Prostate gland (tissue), 2 donors: ENCODE results near the gene MAD2L2. TPM values are rescaled to one million over a fixed set of nuclear protein-coding genes. Genes with fewer than 3 reads are reported as not detected.

ENCODE experiments used
- DNase-seq: peaks from one replicate; pipeline ENCODE4 v3.0.0-alpha.2; 2019; ENCODE audit warnings: low spot score
- H3K27ac ChIP-seq, 2 donors: fragments of 200-600 bp; sonication (generic); 2 replicates each; pipeline ENCODE4 v1.5.1; 2017 to 2019
- H3K27me3 ChIP-seq: fragments of 200-600 bp; sonication (generic); replicated peaks from 2 replicates; pipeline ENCODE4 v1.5.1; 2019; ENCODE audit not compliant: insufficient read depth
- H3K36me3 ChIP-seq, 2 donors: fragments of 200-600 bp; sonication (generic); 1 replicate in 1 of 2; 2 replicates in 1 of 2; pipeline versions ENCODE4 v1.5.1 to v1.8.1; 2017 to 2019
- H3K4me1 ChIP-seq: fragments of 200-600 bp; sonication (generic); replicated peaks from 2 replicates; pipeline ENCODE4 v1.5.1; 2019
- H3K4me3 ChIP-seq, 2 donors: fragments of 200-600 bp; sonication (generic); 2 replicates each; pipeline ENCODE4 v1.5.1; 2017 to 2019
- H3K9me3 ChIP-seq: fragments of 200-600 bp; sonication (generic); 2 replicates; pipeline ENCODE4 v1.5.1; 2017
- POLR2A ChIP-seq: fragments of 450-650 bp; IDR thresholded peaks from one replicate; pipeline ENCODE4 v1.6.1; 2016; ENCODE audit warnings: antibody characterized with exemption, mild to moderate bottlenecking
- POLR2AphosphoS5 ChIP-seq: sonication (generic); formaldehyde crosslinking; IDR thresholded peaks from one replicate; pipeline ENCODE4 v1.6.1; 2017; ENCODE audit warnings: antibody characterized with exemption
- WGBS: methylation state at CpG from one replicate; pipeline ENCODE4 v1.1.5; 2018; 5-methylcytosine and 5-hydroxymethylcytosine counted together
- intact Hi-C: fragments of 100-400 bp; cut with DNase I; formaldehyde crosslinking; loops from one replicate; pipeline ENCODE4 v1.14.2; 2022
- total RNA-seq, 2 donors: library from RNA; depleted of rRNA; stranded (reverse); fragments of >200 nt; gene quantifications; one replicate each; pipeline ENCODE4 v1.1.0, GENCODE V29; 2016
- TF ChIP-seq, protein P1 (sequence below), 4 experiments: fragments of 200-600 bp in 2 of 4; fragments of 450-650 bp in 2 of 4; sonication (generic) in 2 of 4; IDR thresholded peaks; 1 replicate in 3 of 4; 2 replicates in 1 of 4; pipeline ENCODE4 v1.5.1; 2016 to 2019; ENCODE audit warnings: antibody characterized with exemption in 4 of 4, mild to moderate bottlenecking in 2 of 4, moderate library complexity in 2 of 4

Gene MAD2L2
- total RNA-seq, 2 donors from 2014 or later: 37.3 to 67.8 TPM

DNA sequence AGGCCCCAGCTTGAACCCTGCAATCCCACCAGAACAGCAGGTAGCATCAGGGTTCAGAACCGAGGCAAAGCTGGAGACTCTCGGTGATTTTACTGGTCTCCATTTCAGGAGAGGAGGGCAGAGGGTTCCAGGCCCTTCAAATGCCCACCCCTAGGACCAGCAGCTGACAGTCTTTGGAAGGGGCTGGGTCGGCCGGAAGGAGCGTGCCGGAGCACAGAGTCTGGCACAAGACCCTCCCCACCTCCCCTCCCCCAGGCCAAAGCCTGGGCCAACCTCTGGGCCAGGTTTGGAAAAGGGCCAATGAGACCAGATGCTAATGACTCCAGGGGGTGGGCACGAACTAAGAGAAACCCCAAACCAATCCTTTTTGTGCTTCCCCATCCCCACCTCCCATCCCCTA lies 33.6 kb downstream of the MAD2L2 start:
- 82% methylated on average over 7 of the region's 7 CpGs for WGBS
- no peak overlapping the region for H3K27ac ChIP-seq
- H3K27me3 ChIP-seq: no peaks in the 10 kb centered on the region
- DNase-seq: no peak
- H3K9me3 ChIP-seq: no peaks in the 10 kb centered on the region
- no peaks in the 10 kb centered on the region for H3K36me3 ChIP-seq
- intact Hi-C loops: no loop called here
- no peak overlapping the region for H3K4me3 ChIP-seq
- H3K4me1 ChIP-seq: no peaks in the 10 kb centered on the region
- no peak for TF ChIP-seq POLR2A
- TF ChIP-seq, protein P1, sequence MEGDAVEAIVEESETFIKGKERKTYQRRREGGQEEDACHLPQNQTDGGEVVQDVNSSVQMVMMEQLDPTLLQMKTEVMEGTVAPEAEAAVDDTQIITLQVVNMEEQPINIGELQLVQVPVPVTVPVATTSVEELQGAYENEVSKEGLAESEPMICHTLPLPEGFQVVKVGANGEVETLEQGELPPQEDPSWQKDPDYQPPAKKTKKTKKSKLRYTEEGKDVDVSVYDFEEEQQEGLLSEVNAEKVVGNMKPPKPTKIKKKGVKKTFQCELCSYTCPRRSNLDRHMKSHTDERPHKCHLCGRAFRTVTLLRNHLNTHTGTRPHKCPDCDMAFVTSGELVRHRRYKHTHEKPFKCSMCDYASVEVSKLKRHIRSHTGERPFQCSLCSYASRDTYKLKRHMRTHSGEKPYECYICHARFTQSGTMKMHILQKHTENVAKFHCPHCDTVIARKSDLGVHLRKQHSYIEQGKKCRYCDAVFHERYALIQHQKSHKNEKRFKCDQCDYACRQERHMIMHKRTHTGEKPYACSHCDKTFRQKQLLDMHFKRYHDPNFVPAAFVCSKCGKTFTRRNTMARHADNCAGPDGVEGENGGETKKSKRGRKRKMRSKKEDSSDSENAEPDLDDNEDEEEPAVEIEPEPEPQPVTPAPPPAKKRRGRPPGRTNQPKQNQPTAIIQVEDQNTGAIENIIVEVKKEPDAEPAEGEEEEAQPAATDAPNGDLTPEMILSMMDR (IDR thresholded peaks at IDR 0.05): no peak

GRCh38 chr1:11646317-11646716 lies 34.6 kb downstream of the MAD2L2 start:
- TF ChIP-seq, protein P1 (IDR thresholded peaks at IDR 0.05): no peak
- no peak for TF ChIP-seq POLR2A
- no peak for TF ChIP-seq POLR2AphosphoS5
- H3K4me1 ChIP-seq: no peaks in the 10 kb centered on the region
- H3K9me3 ChIP-seq: no peaks in the 10 kb centered on the region
- H3K27me3 ChIP-seq: no peaks in the 10 kb centered on the region
- H3K27ac ChIP-seq: no peak overlapping the region
- 88% methylated on average over 9 of the region's 9 CpGs for WGBS
- no peaks in the 10 kb centered on the region for H3K36me3 ChIP-seq
- no peak for DNase-seq
- intact Hi-C loops: no loop called here
- no peak overlapping the region for H3K4me3 ChIP-seq

GRCh38 chr1:11645670-11646265 lies 35.2 kb downstream of the MAD2L2 start:
- no peak overlapping the region for H3K27ac ChIP-seq
- TF ChIP-seq POLR2A: no peak
- TF ChIP-seq, protein P1 (IDR thresholded peaks at IDR 0.05): peak; percentile 31 to 72 (median 68)
- TF ChIP-seq POLR2AphosphoS5: no peak
- no peaks in the 10 kb centered on the region for H3K4me1 ChIP-seq
- H3K27me3 ChIP-seq: no peaks in the 10 kb centered on the region
- no peak overlapping the region for H3K4me3 ChIP-seq
- WGBS: 32% methylated on average over 8 of the region's 8 CpGs
- peak; percentile 75 for DNase-seq
- no peaks in the 10 kb centered on the region for H3K36me3 ChIP-seq
- no peaks in the 10 kb centered on the region for H3K9me3 ChIP-seq
- intact Hi-C loops: no loop called here

DNA sequence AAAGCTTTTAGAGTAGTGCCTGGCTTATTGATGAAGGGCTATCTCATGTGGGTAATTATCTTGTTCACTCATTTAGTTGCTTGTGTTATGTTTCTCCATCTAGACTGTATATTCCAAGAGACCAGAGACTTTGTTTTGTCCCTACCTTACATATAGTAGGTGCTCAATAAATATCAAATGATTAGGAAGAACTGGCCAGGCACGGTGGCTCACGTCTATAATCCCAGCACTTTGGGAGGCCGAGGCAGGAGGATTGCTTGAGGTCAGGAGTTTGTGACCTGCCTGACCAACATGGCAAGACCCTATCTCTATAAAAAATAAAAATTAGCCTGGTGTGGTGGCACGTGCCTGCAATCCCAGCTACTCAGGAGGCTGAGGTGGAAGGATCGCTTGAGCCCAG lies 35.7 kb downstream of the MAD2L2 start:
- intact Hi-C loops: no loop called here
- Histone ChIP-seq H3K4me3 (no peak overlapping the region), H3K27me3 (no peaks in the 10 kb centered on the region), H3K27ac (no peak overlapping the region), H3K9me3 (no peaks in the 10 kb centered on the region), H3K36me3 (no peaks in the 10 kb centered on the region), H3K4me1 (no peaks in the 10 kb centered on the region)
- TF ChIP-seq POLR2A: no peak
- no peak for TF ChIP-seq POLR2AphosphoS5
- TF ChIP-seq, protein P1 (IDR thresholded peaks at IDR 0.05): no peak
- DNase-seq: no peak
- WGBS: 94% methylated on average over 5 of the region's 5 CpGs

DNA sequence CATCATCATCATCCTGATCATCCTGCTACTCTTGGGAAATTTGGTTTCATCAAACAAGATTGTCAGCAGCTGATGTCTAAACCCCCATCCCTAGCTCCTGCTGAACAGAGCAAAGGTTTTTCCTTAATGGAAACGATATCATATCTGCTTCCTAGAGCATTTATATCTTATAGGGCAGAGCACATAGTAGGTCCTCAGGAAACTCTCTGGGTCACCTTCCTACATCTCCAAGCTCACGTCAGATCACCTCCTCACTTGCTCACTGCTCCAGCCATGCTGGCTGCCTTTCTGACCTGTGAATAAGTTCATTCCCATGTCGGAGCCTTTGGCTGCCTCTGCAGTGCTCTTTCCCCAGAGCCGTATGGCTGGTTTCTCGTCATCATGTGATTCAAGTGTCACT lies 37.2 kb downstream of the MAD2L2 start:
- intact Hi-C loops: loop anchor here (2.0 to 5.0 kb wide), 2 partner anchors 401 to 605 kb away; no protein-coding TSS in a partner anchor
- H3K27me3 ChIP-seq: no peaks in the 10 kb centered on the region
- H3K36me3 ChIP-seq: no peaks in the 10 kb centered on the region
- 56% methylated on average over 5 of the region's 5 CpGs for WGBS
- H3K27ac ChIP-seq: no peak overlapping the region
- no peak overlapping the region for H3K4me3 ChIP-seq
- H3K9me3 ChIP-seq: no peaks in the 10 kb centered on the region
- TF ChIP-seq POLR2AphosphoS5 (no peak), POLR2A (no peak)
- TF ChIP-seq, protein P1 (IDR thresholded peaks at IDR 0.05): no peak
- no peaks in the 10 kb centered on the region for H3K4me1 ChIP-seq
- DNase-seq: no peak
